RWPE2 (cell line): ENCODE results near the gene ADAMTS3.

Experiments
- ATAC-seq: fragments of 200-7000 bp; cut with Tn5 transposase; 3 replicates; pipeline ENCODE4 v1.9.1; 2021; ENCODE audit warnings: low read depth
- DNase-seq: peaks from one replicate; pipeline ENCODE4 v3.0.0-alpha.2; 2020; ENCODE audit warnings: low spot score
- H3K27ac ChIP-seq: fragments of 450-650 bp; 2 replicates; pipeline ENCODE4 v1.5.1; 2017; ENCODE audit warnings: mild to moderate bottlenecking; ENCODE audit not compliant: poor library complexity, severe bottlenecking
- H3K27me3 ChIP-seq: fragments of 250-450 bp; sonication (Bioruptor Pico); 2 replicates; pipeline ENCODE4 v1.5.1; 2021; ENCODE audit warnings: mild to moderate bottlenecking, moderate library complexity; ENCODE audit not compliant: insufficient read depth, poor library complexity, severe bottlenecking
- H3K36me3 ChIP-seq: fragments of 250-450 bp; sonication (Bioruptor Pico); 2 replicates; pipeline ENCODE4 v1.5.1; 2020; ENCODE audit warnings: low read depth, mild to moderate bottlenecking, moderate library complexity
- H3K4me1 ChIP-seq: fragments of 250-450 bp; sonication (Bioruptor Pico); 2 replicates; pipeline ENCODE4 v1.5.1; 2021; ENCODE audit warnings: mild to moderate bottlenecking, moderate library complexity; ENCODE audit not compliant: insufficient read depth, poor library complexity, severe bottlenecking
- H3K4me3 ChIP-seq: fragments of 250-450 bp; sonication (Bioruptor Pico); 2 replicates; pipeline ENCODE4 v1.5.1; 2021; ENCODE audit warnings: mild to moderate bottlenecking, moderate library complexity; ENCODE audit not compliant: severe bottlenecking
- H3K9me3 ChIP-seq: fragments of 250-450 bp; sonication (Bioruptor Pico); 2 replicates; pipeline ENCODE4 v1.5.1; 2021; ENCODE audit warnings: mild to moderate bottlenecking, moderate library complexity; ENCODE audit not compliant: severe bottlenecking
- TF ChIP-seq, protein P1 (sequence below): fragments of 450-650 bp; IDR thresholded peaks from one replicate; pipeline ENCODE4 v1.5.1; 2017; ENCODE audit warnings: mild to moderate bottlenecking, moderate library complexity; ENCODE audit not compliant: poor library complexity, severe bottlenecking

The ADAMTS3 gene

DNA sequence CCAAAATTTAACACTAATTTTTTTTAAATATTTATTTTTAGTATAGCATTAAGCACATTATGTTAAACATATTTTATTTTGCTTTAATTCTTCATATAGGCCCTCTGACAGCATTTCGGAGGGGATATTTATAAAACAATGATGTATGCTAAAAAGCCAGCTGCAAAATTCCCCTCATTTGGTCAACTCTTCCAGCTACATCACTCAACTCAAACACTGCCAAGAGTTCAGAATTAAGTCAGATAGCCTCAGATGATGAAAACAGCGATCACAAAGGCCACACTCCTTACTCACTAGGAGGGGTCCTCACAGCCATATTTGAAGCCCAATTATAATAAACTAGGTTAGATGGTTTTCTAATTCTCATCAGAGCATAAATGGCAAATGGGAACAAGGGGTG, 146.6 kb downstream of the ADAMTS3 start:
- ATAC-seq (no peak), DNase-seq (no peak)
- TF ChIP-seq, protein P1, sequence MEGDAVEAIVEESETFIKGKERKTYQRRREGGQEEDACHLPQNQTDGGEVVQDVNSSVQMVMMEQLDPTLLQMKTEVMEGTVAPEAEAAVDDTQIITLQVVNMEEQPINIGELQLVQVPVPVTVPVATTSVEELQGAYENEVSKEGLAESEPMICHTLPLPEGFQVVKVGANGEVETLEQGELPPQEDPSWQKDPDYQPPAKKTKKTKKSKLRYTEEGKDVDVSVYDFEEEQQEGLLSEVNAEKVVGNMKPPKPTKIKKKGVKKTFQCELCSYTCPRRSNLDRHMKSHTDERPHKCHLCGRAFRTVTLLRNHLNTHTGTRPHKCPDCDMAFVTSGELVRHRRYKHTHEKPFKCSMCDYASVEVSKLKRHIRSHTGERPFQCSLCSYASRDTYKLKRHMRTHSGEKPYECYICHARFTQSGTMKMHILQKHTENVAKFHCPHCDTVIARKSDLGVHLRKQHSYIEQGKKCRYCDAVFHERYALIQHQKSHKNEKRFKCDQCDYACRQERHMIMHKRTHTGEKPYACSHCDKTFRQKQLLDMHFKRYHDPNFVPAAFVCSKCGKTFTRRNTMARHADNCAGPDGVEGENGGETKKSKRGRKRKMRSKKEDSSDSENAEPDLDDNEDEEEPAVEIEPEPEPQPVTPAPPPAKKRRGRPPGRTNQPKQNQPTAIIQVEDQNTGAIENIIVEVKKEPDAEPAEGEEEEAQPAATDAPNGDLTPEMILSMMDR = no peak
- Histone ChIP-seq H3K4me3 (no peak overlapping the region), H3K4me1 (no peaks in the 10 kb centered on the region), H3K9me3 (no peaks in the 10 kb centered on the region), H3K36me3 (no peaks in the 10 kb centered on the region), H3K27me3 (no peaks in the 10 kb centered on the region), H3K27ac (no peak overlapping the region)

GRCh38 chr4:72418458-72418857, 150.6 kb downstream of the ADAMTS3 start:
- Histone ChIP-seq H3K4me3 (no peak overlapping the region), H3K36me3 (no peaks in the 10 kb centered on the region), H3K9me3 (no peaks in the 10 kb centered on the region), H3K27me3 (no peaks in the 10 kb centered on the region), H3K4me1 (no peaks in the 10 kb centered on the region), H3K27ac (no peak overlapping the region)
- ATAC-seq = peak; percentile 74; the same call in 2 of the 3 replicates
- TF ChIP-seq, protein P1 = no peak
- DNase-seq = no peak

- H3K36me3 ChIP-seq = no peaks in the 10 kb centered on the region
- DNase-seq = no peak
- H3K4me1 ChIP-seq = no peaks in the 10 kb centered on the region
- H3K27me3 ChIP-seq = no peaks in the 10 kb centered on the region
- ATAC-seq = no peak
- no peak overlapping the region for H3K27ac ChIP-seq
- no peak overlapping the region for H3K4me3 ChIP-seq
- H3K9me3 ChIP-seq = no peaks in the 10 kb centered on the region
- TF ChIP-seq, protein P1 = no peak
These were observed 158.9 kb downstream of the ADAMTS3 start for GRCh38 chr4:72410158-72410557.

GRCh38 chr4:72408568-72408967, 160.5 kb downstream of the ADAMTS3 start:
- Histone ChIP-seq H3K27ac (no peak overlapping the region), H3K4me3 (no peak overlapping the region), H3K9me3 (no peaks in the 10 kb centered on the region), H3K36me3 (no peaks in the 10 kb centered on the region), H3K4me1 (no peaks in the 10 kb centered on the region), H3K27me3 (no peaks in the 10 kb centered on the region)
- ATAC-seq (no peak), DNase-seq (no peak)
- TF ChIP-seq, protein P1 = no peak

DNA sequence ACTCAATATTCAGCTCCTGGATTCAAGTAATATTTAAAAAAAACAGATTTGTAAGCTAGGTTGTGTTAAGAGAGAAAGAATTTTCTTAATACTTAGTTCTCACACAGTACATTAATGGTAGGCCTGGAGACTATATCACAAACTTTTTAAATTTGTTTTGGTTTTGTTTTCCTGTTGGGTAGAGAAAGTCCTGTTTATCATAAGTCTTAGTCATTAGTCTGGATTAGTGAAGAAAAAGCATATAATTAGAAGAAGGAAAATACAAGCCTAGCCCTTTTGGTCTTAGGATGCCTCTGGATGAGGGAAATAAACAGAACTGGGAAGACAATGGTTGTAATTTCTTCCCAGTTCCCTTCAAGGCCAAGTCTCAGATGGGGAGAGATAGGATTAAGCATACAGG, 163.6 kb downstream of the ADAMTS3 start:
- no peak for ATAC-seq
- H3K4me3 ChIP-seq = no peak overlapping the region
- TF ChIP-seq, protein P1 = no peak

More for the DNA sequence above, 163.6 kb downstream of the ADAMTS3 start:
- no peaks in the 10 kb centered on the region for H3K36me3 ChIP-seq
- DNase-seq = no peak
- H3K4me1 ChIP-seq = no peaks in the 10 kb centered on the region
- H3K9me3 ChIP-seq = no peaks in the 10 kb centered on the region
- H3K27me3 ChIP-seq = no peaks in the 10 kb centered on the region
- H3K27ac ChIP-seq = no peak overlapping the region
